IMR-90 (cell line): ENCODE data around the gene ST6GALNAC3. TPM values are rescaled to one million over a fixed set of nuclear protein-coding genes. Genes with fewer than 3 reads are reported as not detected.

Source experiments
- ATAC-seq: fragments of 200-7000 bp; cut with Tn5 transposase; 2 replicates; pipeline ENCODE4 v1.9.1; 2020; ENCODE audit warnings: low read depth, mild to moderate bottlenecking, moderate library complexity
- BruUV-seq: library from RNA; stranded (reverse); fragments of 400-500 nt; replicated peaks from 2 replicates; lab custom pipeline; 2021; lab: Mats Ljungman, UMichigan
- CTCF ChIA-PET: fragments of 300-600 bp; formaldehyde crosslinking; extraction: SDS; loops from one replicate; lab custom pipeline; 2021; ENCODE audit warnings: antibody characterized with exemption; lab: Yijun Ruan, JAX
- POLR2A ChIA-PET: fragments of 300-600 bp; sonication (Branson Sonifier 250); formaldehyde crosslinking; loops from one replicate; lab custom pipeline; 2022; ENCODE audit warnings: antibody characterized with exemption; ENCODE audit not compliant: unreplicated experiment; lab: Charles Lee
- DNase-seq: peaks from one replicate; pipeline ENCODE4 v3.0.0; 2013
- H2AFZ ChIP-seq: replicated peaks from 2 replicates; pipeline ENCODE3; 2013; ENCODE audit warnings: low read length, mild to moderate bottlenecking; ENCODE audit not compliant: poor library complexity
- H2AK5ac ChIP-seq: 2 replicates; pipeline ENCODE4 v1.6.1; 2013; ENCODE audit warnings: low read depth, low read length, inconsistent platforms
- H2AK9ac ChIP-seq: replicated peaks from 2 replicates; pipeline ENCODE3; 2013; ENCODE audit warnings: mild to moderate bottlenecking, low read depth, low read length, moderate library complexity; ENCODE audit not compliant: poor library complexity
- H2BK120ac ChIP-seq: 2 replicates; pipeline ENCODE4 v1.6.1; 2013; ENCODE audit warnings: low read depth, low read length, inconsistent platforms
- H2BK15ac ChIP-seq: 3 replicates; pipeline ENCODE4 v1.6.1; 2013; ENCODE audit warnings: low read depth, low read length, inconsistent platforms
- H2BK20ac ChIP-seq: 2 replicates; pipeline ENCODE4 v1.6.1; 2013; ENCODE audit warnings: low read depth, mild to moderate bottlenecking, inconsistent platforms, low read length, moderate library complexity
- H2BK5ac ChIP-seq: 2 replicates; pipeline ENCODE4 v1.6.1; 2013; ENCODE audit warnings: mild to moderate bottlenecking, low read depth, low read length, inconsistent platforms; ENCODE audit not compliant: poor library complexity, severe bottlenecking
- H3K14ac ChIP-seq: replicated peaks from 2 replicates; pipeline ENCODE4 v1.6.1; 2013; ENCODE audit warnings: low read depth, low read length, inconsistent platforms
- H3K18ac ChIP-seq: 2 replicates; pipeline ENCODE4 v1.6.1; 2013; ENCODE audit warnings: low read depth, low read length, control low read depth
- H3K23ac ChIP-seq: 2 replicates; pipeline ENCODE4 v1.6.1; 2013; ENCODE audit warnings: low read depth, low read length, inconsistent platforms
- H3K27ac ChIP-seq: 2 replicates; pipeline ENCODE4 v1.5.1; 2013; ENCODE audit warnings: mild to moderate bottlenecking, control low read depth, low read length; ENCODE audit not compliant: insufficient read depth
- H3K27me3 ChIP-seq: 2 replicates; pipeline ENCODE4 v1.6.1; 2013; ENCODE audit warnings: low read length; ENCODE audit not compliant: control insufficient read depth, insufficient read depth
- H3K36me3 ChIP-seq: 2 replicates; pipeline ENCODE4 v1.6.1; 2013; ENCODE audit warnings: low read length, mixed read lengths; ENCODE audit not compliant: control insufficient read depth, insufficient read depth
- H3K4ac ChIP-seq: 2 replicates; pipeline ENCODE4 v1.6.1; 2013; ENCODE audit warnings: low read depth, low read length, inconsistent platforms
- H3K4me1 ChIP-seq: 2 replicates; pipeline ENCODE4 v1.6.1; 2013; ENCODE audit warnings: low read length, mixed read lengths; ENCODE audit not compliant: control insufficient read depth, insufficient read depth
- H3K4me2 ChIP-seq: 2 replicates; pipeline ENCODE4 v1.6.1; 2013; ENCODE audit warnings: low read depth, mild to moderate bottlenecking, control low read depth, low read length, moderate library complexity
- H3K4me3 ChIP-seq: 2 replicates; pipeline ENCODE4 v1.5.1; 2013; ENCODE audit warnings: low read depth, mild to moderate bottlenecking, control low read depth, low read length, moderate library complexity; ENCODE audit not compliant: insufficient read depth
- H3K56ac ChIP-seq: 2 replicates; pipeline ENCODE4 v1.6.1; 2013; ENCODE audit warnings: low read length, inconsistent platforms; ENCODE audit not compliant: insufficient read depth; ENCODE audit errors: extremely low read depth
- H3K79me1 ChIP-seq, 2 experiments: 2 replicates each; pipeline ENCODE4 v1.6.1; 2013; ENCODE audit warnings: low read length in 2 of 2, inconsistent platforms in 1 of 2, low read depth in 1 of 2
- H3K9ac ChIP-seq: 2 replicates; pipeline ENCODE4 v1.6.1; 2013; ENCODE audit warnings: low read depth, low read length, control low read depth
- H3K9me1 ChIP-seq: 2 replicates; pipeline ENCODE4 v1.6.1; 2013; ENCODE audit warnings: low read length, inconsistent platforms; ENCODE audit not compliant: insufficient read depth
- H3K9me3 ChIP-seq: 2 replicates; pipeline ENCODE4 v1.6.1; 2013; ENCODE audit warnings: low read length; ENCODE audit not compliant: control insufficient read depth, insufficient read depth
- H4K20me1 ChIP-seq: 2 replicates; pipeline ENCODE4 v1.6.1; 2013; ENCODE audit warnings: low read length, inconsistent platforms; ENCODE audit not compliant: insufficient read depth
- H4K5ac ChIP-seq: 2 replicates; pipeline ENCODE4 v1.6.1; 2013; ENCODE audit warnings: mild to moderate bottlenecking, low read depth, low read length, control low read depth
- H4K8ac ChIP-seq, 2 experiments: 2 replicates each; pipeline ENCODE4 v1.6.1; 2013; ENCODE audit warnings: low read depth in 2 of 2, low read length in 2 of 2, control low read depth in 1 of 2, inconsistent platforms in 1 of 2
- H4K91ac ChIP-seq: 2 replicates; pipeline ENCODE4 v1.6.1; 2013; ENCODE audit warnings: low read depth, low read length, inconsistent platforms; ENCODE audit not compliant: insufficient read depth
- BHLHE40 ChIP-seq: fragments of 150-350 bp; IDR thresholded peaks from 2 replicates; pipeline ENCODE4 v1.6.1; 2016; ENCODE audit warnings: mild to moderate bottlenecking, low read depth, low read length
- CEBPB ChIP-seq: IDR thresholded peaks from 2 replicates; pipeline ENCODE4 v1.6.1; 2012; ENCODE audit warnings: low read depth, low read length, improper control_type of control experiment
- CHD1 ChIP-seq: IDR thresholded peaks from 2 replicates; pipeline ENCODE4 v1.6.1; 2012; ENCODE audit warnings: low read depth, low read length, improper control_type of control experiment
- FOS ChIP-seq: fragments of 150-350 bp; IDR thresholded peaks from 2 replicates; pipeline ENCODE4 v1.6.1; 2016; ENCODE audit warnings: low read depth, low read length
- MAFK ChIP-seq: IDR thresholded peaks from 2 replicates; pipeline ENCODE4 v1.6.1; 2012; ENCODE audit warnings: low read depth, low read length, improper control_type of control experiment
- MAZ ChIP-seq: IDR thresholded peaks from 2 replicates; pipeline ENCODE4 v1.6.1; 2012; ENCODE audit warnings: low read depth, mild to moderate bottlenecking, low read length, improper control_type of control experiment, moderate library complexity, borderline replicate concordance
- MXI1 ChIP-seq: IDR thresholded peaks from 2 replicates; pipeline ENCODE4 v1.6.1; 2012; ENCODE audit warnings: low read depth, mild to moderate bottlenecking, low read length, moderate library complexity, borderline replicate concordance
- NFE2L2 ChIP-seq: fragments of 150-350 bp; IDR thresholded peaks from 2 replicates; pipeline ENCODE4 v1.6.1; 2016; ENCODE audit warnings: low read depth, mild to moderate bottlenecking, low read length
- POLR2A ChIP-seq: IDR thresholded peaks from 2 replicates; pipeline ENCODE4 v1.6.1; 2012; ENCODE audit warnings: mild to moderate bottlenecking, low read depth, low read length
- RAD21 ChIP-seq: IDR thresholded peaks from 2 replicates; pipeline ENCODE4 v1.6.1; 2012; ENCODE audit warnings: low read length, improper control_type of control experiment
- RCOR1 ChIP-seq: IDR thresholded peaks from 2 replicates; pipeline ENCODE4 v1.6.1; 2012; ENCODE audit warnings: mild to moderate bottlenecking, low read length, improper control_type of control experiment; ENCODE audit not compliant: insufficient replicate concordance
- RFX5 ChIP-seq: IDR thresholded peaks from 2 replicates; pipeline ENCODE4 v1.8.0; 2012; ENCODE audit warnings: low read depth, mild to moderate bottlenecking, low read length, moderate library complexity
- SMC3 ChIP-seq: fragments of 150-350 bp; IDR thresholded peaks from 2 replicates; pipeline ENCODE4 v1.6.1; 2016; ENCODE audit warnings: low read depth, mild to moderate bottlenecking, antibody characterized with exemption, low read length, moderate library complexity
- WGBS, 2 experiments: methylation state at CpG; one replicate each; pipeline versions ENCODE4 v1.1.5 to v1.1.7; 2013; ENCODE audit warnings: missing lambda C conversion rate in 2 of 2; ENCODE audit not compliant: insufficient read length in 1 of 2; ENCODE audit errors: extremely low coverage in 2 of 2; 5-methylcytosine and 5-hydroxymethylcytosine counted together
- dilution Hi-C: fragments of 300-500 bp; cut with HindIII; formaldehyde crosslinking; loops from one replicate; pipeline ENCODE4 v1.14.3; 2018; ENCODE audit warnings: low sequenced_read_pairs; ENCODE audit not compliant: unreplicated experiment
- in situ Hi-C: fragments of 300-500 bp; cut with MboI; formaldehyde crosslinking; loops from 3 replicates; pipeline ENCODE4 v1.14.3; 2019; ENCODE audit warnings: low sequenced_read_pairs, inconsistent platforms, mixed read lengths
- intact Hi-C: fragments of 100-400 bp; cut with micrococcal nuclease; formaldehyde crosslinking; loops from 2 replicates; pipeline ENCODE4 v1.10.0; 2022
- polyA plus RNA-seq, 3 experiments: library from polyadenylated mRNA; depleted of rRNA; stranded (reverse); fragments of >200 nt; gene quantifications; 2 replicates each; pipeline ENCODE4 v1.2.3, GENCODE V29; 2012; ENCODE audit warnings: low replicate concordance in 1 of 3
- total RNA-seq: library from RNA; depleted of rRNA; stranded (reverse); fragments of >200 nt; gene quantifications from 2 replicates; pipeline ENCODE4 v1.2.3, GENCODE V29; 2012
- TF ChIP-seq, protein P1 (sequence below): fragments of 150-350 bp; IDR thresholded peaks from 2 replicates; pipeline ENCODE4 v1.6.1; 2016; ENCODE audit warnings: low read depth, mild to moderate bottlenecking, low read length, moderate library complexity, borderline replicate concordance
- TF ChIP-seq, protein P2 (sequence below): conservative IDR thresholded peaks from 2 replicates; pipeline ENCODE4 v1.5.1; 2012; ENCODE audit warnings: mild to moderate bottlenecking, low read depth, low read length, improper control_type of control experiment
- TF ChIP-seq, protein P3 (sequence below): fragments of 150-350 bp; IDR thresholded peaks from 2 replicates; pipeline ENCODE4 v1.6.1; 2017; ENCODE audit warnings: mild to moderate bottlenecking, antibody characterized with exemption, low read length, low read depth

The ST6GALNAC3 gene
- total and polyA plus RNA-seq, 2 of the 4 experiments (the other 2 are of a cell fraction) = 0.65 to 1.3 TPM

DNA sequence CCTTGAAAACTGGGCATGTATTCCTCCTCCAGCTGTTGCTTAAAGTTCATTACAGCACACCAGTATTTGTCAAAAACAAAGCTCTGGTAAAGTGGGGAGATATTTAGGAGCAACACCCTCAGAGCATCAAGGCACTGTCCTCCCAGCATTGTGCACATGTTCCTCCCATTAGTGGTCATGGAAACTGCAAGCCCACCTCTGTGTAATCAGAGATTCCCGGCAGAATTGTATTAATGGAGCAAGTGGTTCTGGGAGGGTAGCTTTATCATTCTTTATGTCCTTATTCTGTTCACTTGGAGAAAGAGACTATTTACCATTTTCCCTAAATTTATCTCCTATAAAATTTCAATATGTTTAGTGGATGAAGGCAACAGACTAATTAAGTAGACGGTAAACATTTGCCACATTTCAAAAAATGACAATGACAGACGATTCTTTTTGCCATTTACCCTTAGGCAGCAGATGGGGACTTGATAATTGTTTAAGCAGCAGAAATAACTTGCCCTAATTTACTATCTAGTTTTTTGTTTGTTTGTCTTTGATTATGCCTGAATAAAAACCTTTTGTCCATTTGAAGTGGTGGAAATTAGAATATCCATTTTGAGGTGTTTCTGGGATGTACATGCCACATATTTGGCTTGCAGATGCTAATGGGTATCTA, 503.1 kb downstream of the ST6GALNAC3 start:
- Histone ChIP-seq H3K79me1 (no peaks in the 10 kb centered on the region), H2AK5ac (no peak overlapping the region), H3K4me3 (no peak overlapping the region), H3K9me3 (no peaks in the 10 kb centered on the region), H3K9ac (no peak overlapping the region), H3K4ac (no peak overlapping the region), H4K91ac (no peak overlapping the region), H2AFZ (no peak overlapping the region), H3K4me1 (no peaks in the 10 kb centered on the region), H2BK5ac (no peak overlapping the region), H3K56ac (no peak overlapping the region), H3K18ac (no peak overlapping the region), H4K8ac (no peak overlapping the region), H3K23ac (no peak overlapping the region), H2AK9ac (no peak overlapping the region), H2BK15ac (no peak overlapping the region), H4K5ac (no peak overlapping the region), H2BK120ac (no peak overlapping the region), H4K20me1 (no peaks in the 10 kb centered on the region), H3K27ac (no peak overlapping the region), H3K9me1 (no peaks in the 10 kb centered on the region), H3K14ac (no peak overlapping the region), H3K4me2 (no peak overlapping the region), H3K27me3 (no peaks in the 10 kb centered on the region), H2BK20ac (no peak overlapping the region), H3K36me3 (no peaks in the 10 kb centered on the region)
- CTCF ChIA-PET = no interaction called here
- no peak for TF ChIP-seq FOS
- TF ChIP-seq SMC3 = no peak
- TF ChIP-seq NFE2L2 = no peak
- TF ChIP-seq, protein P1, sequence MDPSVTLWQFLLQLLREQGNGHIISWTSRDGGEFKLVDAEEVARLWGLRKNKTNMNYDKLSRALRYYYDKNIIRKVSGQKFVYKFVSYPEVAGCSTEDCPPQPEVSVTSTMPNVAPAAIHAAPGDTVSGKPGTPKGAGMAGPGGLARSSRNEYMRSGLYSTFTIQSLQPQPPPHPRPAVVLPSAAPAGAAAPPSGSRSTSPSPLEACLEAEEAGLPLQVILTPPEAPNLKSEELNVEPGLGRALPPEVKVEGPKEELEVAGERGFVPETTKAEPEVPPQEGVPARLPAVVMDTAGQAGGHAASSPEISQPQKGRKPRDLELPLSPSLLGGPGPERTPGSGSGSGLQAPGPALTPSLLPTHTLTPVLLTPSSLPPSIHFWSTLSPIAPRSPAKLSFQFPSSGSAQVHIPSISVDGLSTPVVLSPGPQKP = no peak
- no peak for TF ChIP-seq RCOR1
- no peak for TF ChIP-seq MAFK
- no peak for TF ChIP-seq CEBPB
- TF ChIP-seq, protein P2, sequence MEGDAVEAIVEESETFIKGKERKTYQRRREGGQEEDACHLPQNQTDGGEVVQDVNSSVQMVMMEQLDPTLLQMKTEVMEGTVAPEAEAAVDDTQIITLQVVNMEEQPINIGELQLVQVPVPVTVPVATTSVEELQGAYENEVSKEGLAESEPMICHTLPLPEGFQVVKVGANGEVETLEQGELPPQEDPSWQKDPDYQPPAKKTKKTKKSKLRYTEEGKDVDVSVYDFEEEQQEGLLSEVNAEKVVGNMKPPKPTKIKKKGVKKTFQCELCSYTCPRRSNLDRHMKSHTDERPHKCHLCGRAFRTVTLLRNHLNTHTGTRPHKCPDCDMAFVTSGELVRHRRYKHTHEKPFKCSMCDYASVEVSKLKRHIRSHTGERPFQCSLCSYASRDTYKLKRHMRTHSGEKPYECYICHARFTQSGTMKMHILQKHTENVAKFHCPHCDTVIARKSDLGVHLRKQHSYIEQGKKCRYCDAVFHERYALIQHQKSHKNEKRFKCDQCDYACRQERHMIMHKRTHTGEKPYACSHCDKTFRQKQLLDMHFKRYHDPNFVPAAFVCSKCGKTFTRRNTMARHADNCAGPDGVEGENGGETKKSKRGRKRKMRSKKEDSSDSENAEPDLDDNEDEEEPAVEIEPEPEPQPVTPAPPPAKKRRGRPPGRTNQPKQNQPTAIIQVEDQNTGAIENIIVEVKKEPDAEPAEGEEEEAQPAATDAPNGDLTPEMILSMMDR = no peak
- no peak for TF ChIP-seq BHLHE40
- TF ChIP-seq RAD21 = no peak
- no peak for TF ChIP-seq POLR2A
- TF ChIP-seq RFX5 = no peak
- TF ChIP-seq, protein P3, sequence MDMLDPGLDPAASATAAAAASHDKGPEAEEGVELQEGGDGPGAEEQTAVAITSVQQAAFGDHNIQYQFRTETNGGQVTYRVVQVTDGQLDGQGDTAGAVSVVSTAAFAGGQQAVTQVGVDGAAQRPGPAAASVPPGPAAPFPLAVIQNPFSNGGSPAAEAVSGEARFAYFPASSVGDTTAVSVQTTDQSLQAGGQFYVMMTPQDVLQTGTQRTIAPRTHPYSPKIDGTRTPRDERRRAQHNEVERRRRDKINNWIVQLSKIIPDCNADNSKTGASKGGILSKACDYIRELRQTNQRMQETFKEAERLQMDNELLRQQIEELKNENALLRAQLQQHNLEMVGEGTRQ = no peak
- no peak for TF ChIP-seq CHD1
- no peak for TF ChIP-seq MAZ
- TF ChIP-seq MXI1 = no peak
- POLR2A ChIA-PET = no interaction called here
- dilution Hi-C loops (no loop called here), intact Hi-C loops (no loop called here), in situ Hi-C loops (no loop called here)
- WGBS, 2 experiments = no CpG with 5 or more reads among the region's 3 CpGs
- no TSS peak for BruUV-seq
- ATAC-seq = no peak
- DNase-seq = no peak
